K562 (cell line): ENCODE data around the gene KIAA0319L.

Experiments used
- FOXA1 ChIP-seq: fragments of 450-650 bp; IDR thresholded peaks from 2 replicates; pipeline ENCODE4 v1.6.1; 2016; ENCODE audit warnings: mild to moderate bottlenecking, borderline replicate concordance
- HDAC3 ChIP-seq: fragments of 450-650 bp; IDR thresholded peaks from 2 replicates; pipeline ENCODE4 v1.6.1; 2018; ENCODE audit warnings: borderline replicate concordance, mild to moderate bottlenecking, moderate library complexity; ENCODE audit not compliant: partially characterized antibody
- MYC ChIP-seq, 2 experiments: fragments of 250-450 bp in 1 of 2; sonication (Bioruptor Pico) in 1 of 2; IDR thresholded peaks; 2 replicates each; pipeline versions ENCODE4 v1.5.1 to v1.6.1; 2012 to 2021; ENCODE audit warnings: low read depth in 2 of 2, borderline replicate concordance in 1 of 2, improper control_type of control experiment in 1 of 2, low read length in 1 of 2, mild to moderate bottlenecking in 1 of 2, moderate library complexity in 1 of 2
- POLR2A ChIP-seq: fragments of 450-650 bp; conservative IDR thresholded peaks from 2 replicates; pipeline ENCODE4 v1.6.1; 2016
- RFX5 ChIP-seq: IDR thresholded peaks from 2 replicates; pipeline ENCODE4 v1.6.1; 2011; ENCODE audit warnings: low read depth, mild to moderate bottlenecking, improper control_type of control experiment, low read length
- TCF7L2 ChIP-seq: fragments of 150-350 bp; IDR thresholded peaks from 2 replicates; pipeline ENCODE4 v1.6.1; 2016; ENCODE audit warnings: low read depth, mild to moderate bottlenecking, low read length, moderate library complexity
- TCFL5 ChIP-seq: fragments of 250-450 bp; sonication (Bioruptor Pico); conservative IDR thresholded peaks from 2 replicates; pipeline ENCODE4 v1.6.1; 2021; ENCODE audit warnings: mild to moderate bottlenecking, moderate library complexity, matching md5 sums
- TF ChIP-seq, protein P1 (sequence below): fragments of 150-350 bp; conservative IDR thresholded peaks from 2 replicates; pipeline ENCODE4 v1.6.1; 2014; ENCODE audit warnings: low read length
- TF ChIP-seq, protein P2 (sequence below): sonication (generic); formaldehyde crosslinking; IDR thresholded peaks from 2 replicates; pipeline ENCODE4 v1.5.0; 2020; ENCODE audit warnings: missing genetic modification reagents
- TF ChIP-seq, protein P3 (sequence below): fragments of 250-450 bp; sonication (Bioruptor Pico); IDR thresholded peaks from 2 replicates; pipeline ENCODE4 v1.5.0; 2020; ENCODE audit warnings: mild to moderate bottlenecking, borderline replicate concordance
- TF ChIP-seq, protein P4 (sequence below), 3 experiments: IDR thresholded peaks in 2 of 3; conservative IDR thresholded peaks in 1 of 3; 2 replicates each; pipeline ENCODE4 v1.5.1; 2011 to 2012; ENCODE audit warnings: low read length in 3 of 3, mild to moderate bottlenecking in 3 of 3, control low read depth in 2 of 3, improper control_type of control experiment in 1 of 3, inconsistent platforms in 1 of 3, low read depth in 1 of 3, mixed read lengths in 1 of 3, moderate library complexity in 1 of 3; ENCODE audit not compliant: insufficient read depth in 2 of 3

DNA sequence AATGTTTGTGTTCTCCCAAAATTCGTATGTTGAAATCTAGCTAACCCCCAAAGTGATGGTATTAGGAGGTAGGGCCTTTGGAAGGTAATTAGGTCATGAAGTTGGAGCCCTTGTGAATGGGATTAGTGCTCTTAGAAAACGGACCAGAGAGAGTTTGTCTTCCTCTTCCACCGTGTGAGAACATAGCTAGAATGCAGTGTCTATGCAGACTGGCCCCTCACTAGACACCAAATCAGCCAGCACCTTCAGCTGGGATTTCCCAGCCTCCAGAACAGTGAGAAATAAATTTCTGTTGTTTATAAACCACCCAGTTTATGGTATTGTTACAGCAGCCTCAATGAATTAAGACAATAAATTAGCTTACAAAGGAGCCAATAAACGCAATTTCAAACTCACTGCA lies 58.0 kb downstream of the KIAA0319L start:
- TF ChIP-seq, protein P1, sequence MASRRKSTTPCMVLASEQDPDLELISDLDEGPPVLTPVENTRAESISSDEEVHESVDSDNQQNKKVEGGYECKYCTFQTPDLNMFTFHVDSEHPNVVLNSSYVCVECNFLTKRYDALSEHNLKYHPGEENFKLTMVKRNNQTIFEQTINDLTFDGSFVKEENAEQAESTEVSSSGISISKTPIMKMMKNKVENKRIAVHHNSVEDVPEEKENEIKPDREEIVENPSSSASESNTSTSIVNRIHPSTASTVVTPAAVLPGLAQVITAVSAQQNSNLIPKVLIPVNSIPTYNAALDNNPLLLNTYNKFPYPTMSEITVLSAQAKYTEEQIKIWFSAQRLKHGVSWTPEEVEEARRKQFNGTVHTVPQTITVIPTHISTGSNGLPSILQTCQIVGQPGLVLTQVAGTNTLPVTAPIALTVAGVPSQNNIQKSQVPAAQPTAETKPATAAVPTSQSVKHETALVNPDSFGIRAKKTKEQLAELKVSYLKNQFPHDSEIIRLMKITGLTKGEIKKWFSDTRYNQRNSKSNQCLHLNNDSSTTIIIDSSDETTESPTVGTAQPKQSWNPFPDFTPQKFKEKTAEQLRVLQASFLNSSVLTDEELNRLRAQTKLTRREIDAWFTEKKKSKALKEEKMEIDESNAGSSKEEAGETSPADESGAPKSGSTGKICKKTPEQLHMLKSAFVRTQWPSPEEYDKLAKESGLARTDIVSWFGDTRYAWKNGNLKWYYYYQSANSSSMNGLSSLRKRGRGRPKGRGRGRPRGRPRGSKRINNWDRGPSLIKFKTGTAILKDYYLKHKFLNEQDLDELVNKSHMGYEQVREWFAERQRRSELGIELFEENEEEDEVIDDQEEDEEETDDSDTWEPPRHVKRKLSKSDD: no peak
- TF ChIP-seq HDAC3: no peak
- TF ChIP-seq, protein P2, sequence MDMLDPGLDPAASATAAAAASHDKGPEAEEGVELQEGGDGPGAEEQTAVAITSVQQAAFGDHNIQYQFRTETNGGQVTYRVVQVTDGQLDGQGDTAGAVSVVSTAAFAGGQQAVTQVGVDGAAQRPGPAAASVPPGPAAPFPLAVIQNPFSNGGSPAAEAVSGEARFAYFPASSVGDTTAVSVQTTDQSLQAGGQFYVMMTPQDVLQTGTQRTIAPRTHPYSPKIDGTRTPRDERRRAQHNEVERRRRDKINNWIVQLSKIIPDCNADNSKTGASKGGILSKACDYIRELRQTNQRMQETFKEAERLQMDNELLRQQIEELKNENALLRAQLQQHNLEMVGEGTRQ: no peak
- no peak for TF ChIP-seq MYC (IDR thresholded peaks at IDR 0.05; ENCODE audit: low read depth, low read length)
- no peak for TF ChIP-seq MYC (CRISPR knock-in tag; IDR thresholded peaks at IDR 0.05; ENCODE audit: borderline replicate concordance, low read depth)
- TF ChIP-seq POLR2A: no peak
- TF ChIP-seq TCFL5 (CRISPR knock-in tag): no peak
- TF ChIP-seq, protein P3, sequence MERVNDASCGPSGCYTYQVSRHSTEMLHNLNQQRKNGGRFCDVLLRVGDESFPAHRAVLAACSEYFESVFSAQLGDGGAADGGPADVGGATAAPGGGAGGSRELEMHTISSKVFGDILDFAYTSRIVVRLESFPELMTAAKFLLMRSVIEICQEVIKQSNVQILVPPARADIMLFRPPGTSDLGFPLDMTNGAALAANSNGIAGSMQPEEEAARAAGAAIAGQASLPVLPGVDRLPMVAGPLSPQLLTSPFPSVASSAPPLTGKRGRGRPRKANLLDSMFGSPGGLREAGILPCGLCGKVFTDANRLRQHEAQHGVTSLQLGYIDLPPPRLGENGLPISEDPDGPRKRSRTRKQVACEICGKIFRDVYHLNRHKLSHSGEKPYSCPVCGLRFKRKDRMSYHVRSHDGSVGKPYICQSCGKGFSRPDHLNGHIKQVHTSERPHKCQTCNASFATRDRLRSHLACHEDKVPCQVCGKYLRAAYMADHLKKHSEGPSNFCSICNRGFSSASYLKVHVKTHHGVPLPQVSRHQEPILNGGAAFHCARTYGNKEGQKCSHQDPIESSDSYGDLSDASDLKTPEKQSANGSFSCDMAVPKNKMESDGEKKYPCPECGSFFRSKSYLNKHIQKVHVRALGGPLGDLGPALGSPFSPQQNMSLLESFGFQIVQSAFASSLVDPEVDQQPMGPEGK: no peak
- no peak for TF ChIP-seq RFX5
- TF ChIP-seq, protein P4, sequence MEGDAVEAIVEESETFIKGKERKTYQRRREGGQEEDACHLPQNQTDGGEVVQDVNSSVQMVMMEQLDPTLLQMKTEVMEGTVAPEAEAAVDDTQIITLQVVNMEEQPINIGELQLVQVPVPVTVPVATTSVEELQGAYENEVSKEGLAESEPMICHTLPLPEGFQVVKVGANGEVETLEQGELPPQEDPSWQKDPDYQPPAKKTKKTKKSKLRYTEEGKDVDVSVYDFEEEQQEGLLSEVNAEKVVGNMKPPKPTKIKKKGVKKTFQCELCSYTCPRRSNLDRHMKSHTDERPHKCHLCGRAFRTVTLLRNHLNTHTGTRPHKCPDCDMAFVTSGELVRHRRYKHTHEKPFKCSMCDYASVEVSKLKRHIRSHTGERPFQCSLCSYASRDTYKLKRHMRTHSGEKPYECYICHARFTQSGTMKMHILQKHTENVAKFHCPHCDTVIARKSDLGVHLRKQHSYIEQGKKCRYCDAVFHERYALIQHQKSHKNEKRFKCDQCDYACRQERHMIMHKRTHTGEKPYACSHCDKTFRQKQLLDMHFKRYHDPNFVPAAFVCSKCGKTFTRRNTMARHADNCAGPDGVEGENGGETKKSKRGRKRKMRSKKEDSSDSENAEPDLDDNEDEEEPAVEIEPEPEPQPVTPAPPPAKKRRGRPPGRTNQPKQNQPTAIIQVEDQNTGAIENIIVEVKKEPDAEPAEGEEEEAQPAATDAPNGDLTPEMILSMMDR (IDR thresholded peaks at IDR 0.05 in 2 of 3, conservative IDR thresholded peaks at IDR 0.05 in 1 of 3; ENCODE audit: insufficient read depth in 2 of 3, low read depth in 1 of 3, low read length in 3 of 3): no peak
- no peak for TF ChIP-seq FOXA1
- no peak for TF ChIP-seq TCF7L2
